Measurements from ENCODE around the gene CCDC141. TPM values are rescaled to one million over a fixed set of nuclear protein-coding genes. Genes with fewer than 3 reads are reported as not detected.
"Not testable (repeated sequence)": the region's sequence is repeated elsewhere in the genome, so short reads cannot be mapped to it uniquely, and the experiment has no call there.

The CCDC141 gene
- 0.30 TPM in 1 of 2 replicates, not detected in the other for total RNA-seq (2014; rRNA removed; shearing (Covaris generic); ENCODE audit: low replicate concordance)

GRCh38 chr2:179049546-179050311, at the start of gene CCDC141:
CCDC141 (minus strand) TSS chr2:179050137; CDS start chr2:179049941, 196 bp downstream.
- Histone ChIP-seq H4K20me1 (ENCODE audit: insufficient read depth, low read depth, low read length) (no peaks in the 10 kb centered on the region), H2AFZ (ENCODE audit: low read length) (no peak within 1 kb of the TSS), H3K27me3 (ENCODE audit: low read length) (no peaks in the 10 kb centered on the region), H3K36me3 (ENCODE audit: insufficient read depth, low read length) (no peaks in the 10 kb centered on the region), H3K79me2 (ENCODE audit: low read length) (no peaks in the 10 kb centered on the region), H3K4me3 (ENCODE audit: low read length) (no peak within 1 kb of the TSS), H3K9me3 (ENCODE audit: low read length) (no peaks in the 10 kb centered on the region), H3K9me2 (replicated peaks; ENCODE audit: insufficient read depth, low read length) (no peaks in the 10 kb centered on the region), H3K27ac (ENCODE audit: low read length) (no peak within 1 kb of the TSS), H3K4me1 (ENCODE audit: low read length) (no peaks in the 10 kb centered on the region), H3K9ac (ENCODE audit: low read length) (no peak within 1 kb of the TSS), H3K4me2 (ENCODE audit: low read depth, low read length, poor library complexity, severe bottlenecking) (no peak within 1 kb of the TSS)
- DNase-seq, result no peak

- no peaks in the 10 kb centered on the region for H3K27me3 ChIP-seq (ENCODE audit: low read length)
- no peak overlapping the region for H3K27ac ChIP-seq (ENCODE audit: low read length)
- peaks cover 6% of the 10 kb centered on the region for H3K4me1 ChIP-seq (ENCODE audit: low read length)
- no peaks in the 10 kb centered on the region for H3K36me3 ChIP-seq (ENCODE audit: insufficient read depth, low read length)
- no peak overlapping the region for H3K4me3 ChIP-seq (ENCODE audit: low read length)
- no peak overlapping the region for H3K4me2 ChIP-seq (ENCODE audit: low read depth, low read length, poor library complexity, severe bottlenecking)
- no peak overlapping the region for H3K9ac ChIP-seq (ENCODE audit: low read length)
- H3K9me2 ChIP-seq (replicated peaks; ENCODE audit: insufficient read depth, low read length), result no peaks in the 10 kb centered on the region
- DNase-seq, result no peak
- no peaks in the 10 kb centered on the region for H3K79me2 ChIP-seq (ENCODE audit: low read length)
- H2AFZ ChIP-seq (ENCODE audit: low read length), result no peak overlapping the region
- no peaks in the 10 kb centered on the region for H3K9me3 ChIP-seq (ENCODE audit: low read length)
- H4K20me1 ChIP-seq (ENCODE audit: insufficient read depth, low read depth, low read length), result no peaks in the 10 kb centered on the region
These were observed 48.2 kb upstream of the CCDC141 start for GRCh38 chr2:179098080-179098689.

GRCh38 chr2:179097131-179097530, 47.2 kb upstream of the CCDC141 start:
- Histone ChIP-seq H2AFZ (ENCODE audit: low read length) (no peak overlapping the region), H3K27ac (ENCODE audit: low read length) (no peak overlapping the region), H3K79me2 (ENCODE audit: low read length) (no peaks in the 10 kb centered on the region), H3K4me2 (ENCODE audit: low read depth, low read length, poor library complexity, severe bottlenecking) (no peak overlapping the region), H3K9ac (ENCODE audit: low read length) (no peak overlapping the region), H4K20me1 (ENCODE audit: insufficient read depth, low read depth, low read length) (no peaks in the 10 kb centered on the region), H3K27me3 (ENCODE audit: low read length) (no peaks in the 10 kb centered on the region), H3K36me3 (ENCODE audit: insufficient read depth, low read length) (no peaks in the 10 kb centered on the region), H3K9me3 (ENCODE audit: low read length) (no peaks in the 10 kb centered on the region), H3K9me2 (replicated peaks; ENCODE audit: insufficient read depth, low read length) (no peaks in the 10 kb centered on the region), H3K4me3 (ENCODE audit: low read length) (no peak overlapping the region), H3K4me1 (ENCODE audit: low read length) (peaks cover 6% of the 10 kb centered on the region)
- DNase-seq, result no peak

- Histone ChIP-seq H3K9ac (ENCODE audit: low read length) (no peak overlapping the region), H3K27ac (ENCODE audit: low read length) (no peak overlapping the region), H2AFZ (ENCODE audit: low read length) (no peak overlapping the region), H3K4me2 (ENCODE audit: low read depth, low read length, poor library complexity, severe bottlenecking) (no peak overlapping the region), H4K20me1 (ENCODE audit: insufficient read depth, low read depth, low read length) (no peaks in the 10 kb centered on the region), H3K9me2 (replicated peaks; ENCODE audit: insufficient read depth, low read length) (no peaks in the 10 kb centered on the region), H3K9me3 (ENCODE audit: low read length) (no peaks in the 10 kb centered on the region), H3K27me3 (ENCODE audit: low read length) (no peaks in the 10 kb centered on the region), H3K36me3 (ENCODE audit: insufficient read depth, low read length) (no peaks in the 10 kb centered on the region), H3K4me1 (ENCODE audit: low read length) (peaks cover 6% of the 10 kb centered on the region), H3K79me2 (ENCODE audit: low read length) (no peaks in the 10 kb centered on the region), H3K4me3 (ENCODE audit: low read length) (no peak overlapping the region)
- no peak for DNase-seq
These were observed 46.2 kb upstream of the CCDC141 start for GRCh38 chr2:179096090-179096489.

GRCh38 chr2:179092912-179093311, 43.0 kb upstream of the CCDC141 start:
- H3K27me3 ChIP-seq (ENCODE audit: low read length); DNase-seq; H3K79me2 ChIP-seq (ENCODE audit: low read length); H3K4me1 ChIP-seq (ENCODE audit: low read length); H3K9me2 ChIP-seq (replicated peaks; ENCODE audit: insufficient read depth, low read length); H3K4me2 ChIP-seq (ENCODE audit: low read depth, low read length, poor library complexity, severe bottlenecking); H3K36me3 ChIP-seq (ENCODE audit: insufficient read depth, low read length); H2AFZ ChIP-seq (ENCODE audit: low read length); H4K20me1 ChIP-seq (ENCODE audit: insufficient read depth, low read depth, low read length); H3K27ac ChIP-seq (ENCODE audit: low read length); H3K9ac ChIP-seq (ENCODE audit: low read length); H3K9me3 ChIP-seq (ENCODE audit: low read length); H3K4me3 ChIP-seq (ENCODE audit: low read length): not testable (repeated sequence)

- Histone ChIP-seq H3K27me3 (ENCODE audit: low read length) (no peaks in the 10 kb centered on the region), H3K9ac (ENCODE audit: low read length) (no peak overlapping the region), H3K4me3 (ENCODE audit: low read length) (no peak overlapping the region), H4K20me1 (ENCODE audit: insufficient read depth, low read depth, low read length) (no peaks in the 10 kb centered on the region), H3K9me3 (ENCODE audit: low read length) (no peaks in the 10 kb centered on the region), H3K36me3 (ENCODE audit: insufficient read depth, low read length) (no peaks in the 10 kb centered on the region), H2AFZ (ENCODE audit: low read length) (no peak overlapping the region), H3K27ac (ENCODE audit: low read length) (no peak overlapping the region), H3K4me2 (ENCODE audit: low read depth, low read length, poor library complexity, severe bottlenecking) (no peak overlapping the region), H3K9me2 (replicated peaks; ENCODE audit: insufficient read depth, low read length) (no peaks in the 10 kb centered on the region), H3K4me1 (ENCODE audit: low read length) (no peaks in the 10 kb centered on the region), H3K79me2 (ENCODE audit: low read length) (no peaks in the 10 kb centered on the region)
- DNase-seq, result no peak
These were observed 32.8 kb upstream of the CCDC141 start for GRCh38 chr2:179082697-179083096.

- no peak for DNase-seq
- Histone ChIP-seq H3K27ac (ENCODE audit: low read length) (no peak overlapping the region), H3K4me2 (ENCODE audit: low read depth, low read length, poor library complexity, severe bottlenecking) (no peak overlapping the region), H3K4me3 (ENCODE audit: low read length) (no peak overlapping the region), H2AFZ (ENCODE audit: low read length) (no peak overlapping the region), H3K9me2 (replicated peaks; ENCODE audit: insufficient read depth, low read length) (no peaks in the 10 kb centered on the region), H3K9me3 (ENCODE audit: low read length) (no peaks in the 10 kb centered on the region), H3K79me2 (ENCODE audit: low read length) (no peaks in the 10 kb centered on the region), H3K9ac (ENCODE audit: low read length) (no peak overlapping the region), H4K20me1 (ENCODE audit: insufficient read depth, low read depth, low read length) (no peaks in the 10 kb centered on the region), H3K36me3 (ENCODE audit: insufficient read depth, low read length) (no peaks in the 10 kb centered on the region), H3K27me3 (ENCODE audit: low read length) (no peaks in the 10 kb centered on the region), H3K4me1 (ENCODE audit: low read length) (no peaks in the 10 kb centered on the region)
These were observed 32.0 kb upstream of the CCDC141 start for GRCh38 chr2:179081954-179082353.

GRCh38 chr2:179072527-179072926, 22.6 kb upstream of the CCDC141 start:
- H3K79me2 ChIP-seq (ENCODE audit: low read length), result no peaks in the 10 kb centered on the region
- DNase-seq, result no peak
- H3K4me1 ChIP-seq (ENCODE audit: low read length), result no peaks in the 10 kb centered on the region
- H3K9ac ChIP-seq (ENCODE audit: low read length), result no peak overlapping the region
- no peaks in the 10 kb centered on the region for H3K9me2 ChIP-seq (replicated peaks; ENCODE audit: insufficient read depth, low read length)
- H2AFZ ChIP-seq (ENCODE audit: low read length), result no peak overlapping the region
- no peaks in the 10 kb centered on the region for H3K36me3 ChIP-seq (ENCODE audit: insufficient read depth, low read length)
- no peak overlapping the region for H3K4me3 ChIP-seq (ENCODE audit: low read length)
- no peaks in the 10 kb centered on the region for H4K20me1 ChIP-seq (ENCODE audit: insufficient read depth, low read depth, low read length)
- no peak overlapping the region for H3K27ac ChIP-seq (ENCODE audit: low read length)
- H3K27me3 ChIP-seq (ENCODE audit: low read length), result no peaks in the 10 kb centered on the region
- no peak overlapping the region for H3K4me2 ChIP-seq (ENCODE audit: low read depth, low read length, poor library complexity, severe bottlenecking)
- H3K9me3 ChIP-seq (ENCODE audit: low read length), result no peaks in the 10 kb centered on the region

Data from Karpas-422 (cell line).